ENCODE measurements around the gene FLNC.

Gene FLNC

GRCh38 chr7:128848289-128849155 lies 18.3 kb downstream of the FLNC start:
- no peak for DNase-seq

GRCh38 chr7:128849156-128849515 lies 18.9 kb downstream of the FLNC start:
- no peak for DNase-seq

GRCh38 chr7:128849804-128850490 lies 19.7 kb downstream of the FLNC start:
- no peak for DNase-seq

- DNase-seq = no peak
These were observed 22.5 kb downstream of the FLNC start for GRCh38 chr7:128852537-128853254.

- no peak for DNase-seq
These were observed 23.6 kb downstream of the FLNC start for GRCh38 chr7:128853799-128854198.

- no peak for DNase-seq
These were observed 24.2 kb downstream of the FLNC start for GRCh38 chr7:128854396-128854795.

- no peak for DNase-seq
These were observed 25.4 kb downstream of the FLNC start for GRCh38 chr7:128855559-128855958.

- DNase-seq = no peak
These were observed 26.0 kb downstream of the FLNC start for GRCh38 chr7:128856001-128856718.

GRCh38 chr7:128858380-128859231 lies 28.4 kb downstream of the FLNC start:
- DNase-seq = no peak

GRCh38 chr7:128859232-128860157 lies 29.3 kb downstream of the FLNC start:
- DNase-seq = no peak

GRCh38 chr7:128860158-128861073 lies 30.2 kb downstream of the FLNC start:
- DNase-seq = no peak

GRCh38 chr7:128861957-128862570 lies 31.9 kb downstream of the FLNC start:
- DNase-seq = peak in 1 of 2 experiments; percentile 18

- DNase-seq = peak; percentile 100
These were observed 32.6 kb downstream of the FLNC start, which contains the start of gene ATP6V1F for GRCh38 chr7:128862571-128863432. Gene ATP6V1F (plus strand): TSS chr7:128862856. CDS start chr7:128862905, 49 bp downstream.

GRCh38 chr7:128863433-128863989 lies 33.3 kb downstream of the FLNC start:
- DNase-seq = peak; percentile 69 to 71

GRCh38 chr7:128865303-128865702 lies 35.1 kb downstream of the FLNC start:
- no peak for DNase-seq

GRCh38 chr7:128865996-128866877 lies 36.0 kb downstream of the FLNC start:
- DNase-seq = no peak

- DNase-seq = no peak
These were observed 37.0 kb downstream of the FLNC start for GRCh38 chr7:128867241-128867640.
